GM21619 (cell line): ENCODE measurements around the gene MC5R.
"Not testable (repeated sequence)": the region's sequence is repeated elsewhere in the genome, so short reads cannot be mapped to it uniquely, and the experiment has no call there.

ENCODE experiments used
- ATAC-seq: cut with Tn5 transposase; IDR thresholded peaks from one replicate; pipeline ENCODE4 v1.9.1; 2021; ENCODE audit not compliant: unreplicated experiment

MC5R gene

DNA sequence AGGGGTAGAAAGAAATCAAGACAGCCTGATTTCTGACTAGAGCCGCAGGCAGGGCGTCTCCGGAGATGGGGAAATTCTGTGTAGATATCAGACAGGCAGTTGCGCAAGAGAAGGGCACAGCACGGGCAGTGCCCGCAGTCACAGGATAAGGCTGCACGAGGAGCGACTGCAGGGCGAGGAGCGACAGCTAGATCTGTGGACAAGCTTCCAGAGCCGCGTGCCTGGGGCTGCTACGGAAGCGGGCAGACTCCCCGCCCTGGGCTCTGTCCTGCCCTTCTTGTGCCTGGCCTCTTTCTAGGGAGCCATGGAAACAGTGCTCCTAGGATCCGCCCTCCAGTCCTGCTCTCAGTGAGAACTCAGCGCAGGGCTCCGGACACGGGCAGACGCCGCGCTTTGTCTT, 12.6 kb downstream of the MC5R start:
- ATAC-seq, result no peak

DNA sequence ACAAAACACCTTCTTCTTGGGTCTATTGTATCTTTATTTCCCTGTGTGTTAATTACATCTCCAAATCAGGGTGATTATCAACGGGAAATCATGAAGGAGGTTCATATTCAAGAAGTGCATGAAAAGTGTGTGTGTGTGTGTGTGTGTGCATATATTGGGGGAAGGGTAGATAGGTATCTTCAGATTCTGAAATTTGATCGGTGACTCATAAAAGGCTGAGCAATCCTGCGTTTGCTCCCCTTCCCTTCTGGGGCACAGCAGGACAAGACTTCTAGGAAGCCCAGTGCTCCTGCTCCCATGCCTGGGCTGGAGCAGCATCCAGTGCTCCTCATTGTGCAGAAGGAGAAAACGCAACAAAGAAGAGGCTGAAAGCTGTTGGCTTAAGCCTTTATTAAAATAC, 25.8 kb downstream of the MC5R start:
- ATAC-seq, result no peak

DNA sequence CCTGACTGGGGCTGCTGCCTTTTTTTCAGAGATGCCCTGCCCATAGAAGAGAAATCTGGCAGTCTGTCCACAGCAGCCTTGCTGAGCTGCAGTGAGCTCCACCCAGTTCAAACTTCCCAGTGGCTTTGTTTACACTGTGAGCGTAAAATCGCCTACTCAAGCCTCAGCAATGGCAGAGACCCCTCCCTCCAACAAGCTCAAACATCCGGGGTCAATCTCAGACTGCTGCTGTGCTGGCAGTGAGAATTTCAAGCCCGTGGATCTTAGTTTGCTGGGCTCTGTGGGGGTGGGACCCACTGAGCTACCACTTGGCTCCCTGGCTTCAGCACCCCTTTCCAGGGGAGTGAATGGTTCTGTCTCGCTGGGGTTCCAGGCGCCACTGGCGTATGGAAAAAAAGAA, 38.9 kb downstream of the MC5R start:
- not testable (repeated sequence) for ATAC-seq

DNA sequence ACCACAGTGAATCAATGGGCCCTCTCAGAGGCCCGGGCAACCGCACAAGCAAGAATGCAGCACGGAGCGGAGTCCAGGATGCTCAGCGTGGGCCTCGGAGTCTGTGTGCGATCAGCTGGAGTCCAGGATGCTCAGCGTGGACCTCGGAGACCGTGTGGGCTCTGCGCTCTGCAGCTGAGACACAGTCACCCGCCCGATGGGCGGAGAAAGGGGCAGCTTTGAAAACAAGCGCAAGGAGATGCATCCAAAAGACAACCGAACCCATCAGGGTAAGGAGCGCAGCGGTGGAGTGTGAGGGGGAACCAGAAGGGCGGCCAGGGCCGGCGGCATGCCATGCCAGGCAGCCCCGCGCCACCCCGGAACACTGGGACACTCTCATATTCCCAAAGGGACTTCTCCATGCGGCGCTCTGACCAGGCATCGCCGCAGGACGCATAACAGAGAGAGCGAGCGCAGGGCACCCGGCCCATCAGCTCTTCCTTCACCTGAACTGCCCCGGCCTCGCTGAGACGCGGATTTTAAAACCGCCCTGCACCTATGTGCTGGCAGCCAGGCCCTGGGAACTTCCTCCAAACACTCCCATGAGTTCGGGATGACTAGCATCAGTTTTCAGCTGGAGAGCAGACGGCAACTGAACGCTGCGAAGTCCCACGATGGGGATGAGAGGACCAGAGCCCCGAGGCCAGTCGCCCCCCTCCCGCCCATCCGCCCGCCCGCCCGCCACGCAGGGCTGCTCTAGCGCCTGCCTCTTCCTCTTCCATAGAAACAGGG, 44.7 kb downstream of the MC5R start:
- no peak for ATAC-seq

DNA sequence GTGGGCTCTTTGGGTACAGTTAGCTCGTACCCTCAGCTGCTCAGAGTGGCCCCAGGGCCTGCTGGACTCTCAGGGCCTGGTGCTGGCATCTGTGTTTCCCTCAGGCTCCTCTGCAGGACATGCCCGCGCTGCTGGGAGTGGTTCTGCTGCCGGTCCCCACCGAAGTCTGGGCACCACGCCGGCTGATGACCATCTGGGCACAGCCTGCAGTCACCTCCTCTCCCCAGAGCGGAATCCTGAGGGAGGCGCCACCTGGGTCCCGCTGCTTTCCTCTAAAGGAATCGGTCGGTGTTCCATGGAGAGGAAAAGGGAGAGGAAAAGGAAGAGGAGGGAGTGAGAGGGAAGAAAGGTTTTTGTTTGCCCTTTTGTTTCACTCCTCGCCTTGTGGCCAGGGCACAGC, 47.8 kb downstream of the MC5R start:
- no peak for ATAC-seq

DNA sequence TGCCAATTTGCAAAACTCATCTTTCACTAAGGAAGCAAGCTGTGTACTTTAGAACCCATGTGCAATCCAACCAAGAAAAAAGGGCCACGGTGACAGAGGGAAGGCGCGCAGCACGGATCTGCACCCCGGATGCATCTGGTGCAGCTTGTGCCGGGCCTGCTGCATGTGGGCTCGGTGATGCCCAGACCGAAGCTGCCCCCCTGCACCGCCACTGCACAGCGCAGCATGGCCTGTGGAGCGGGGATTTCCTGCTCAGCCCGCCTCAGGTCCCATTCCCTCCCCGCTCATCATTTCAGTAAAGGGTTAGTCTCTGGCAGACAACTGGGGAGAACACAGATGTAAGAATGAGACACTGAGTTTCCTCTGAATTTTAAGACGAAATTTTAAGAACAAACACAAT, 48.4 kb downstream of the MC5R start:
- no peak for ATAC-seq

DNA sequence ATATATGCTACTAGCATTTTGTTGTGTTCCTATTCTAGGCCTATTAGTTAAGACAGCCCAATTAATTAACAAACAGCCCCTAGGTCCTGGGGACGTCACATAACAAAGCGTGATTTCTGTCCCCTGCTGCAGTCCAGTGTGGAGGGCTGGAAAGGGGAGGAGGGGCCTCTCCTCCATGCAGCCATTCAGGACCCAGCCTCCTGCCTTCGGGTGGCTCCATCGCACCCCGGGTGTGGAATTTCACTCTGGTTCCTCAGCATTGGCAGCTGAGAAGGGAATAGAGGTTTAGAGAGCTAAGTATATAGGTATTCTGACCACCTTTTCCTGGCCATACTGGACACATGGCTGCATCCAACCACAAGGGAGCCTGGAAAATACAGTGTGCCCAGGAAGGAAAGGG, 49.0 kb downstream of the MC5R start:
- no peak for ATAC-seq

DNA sequence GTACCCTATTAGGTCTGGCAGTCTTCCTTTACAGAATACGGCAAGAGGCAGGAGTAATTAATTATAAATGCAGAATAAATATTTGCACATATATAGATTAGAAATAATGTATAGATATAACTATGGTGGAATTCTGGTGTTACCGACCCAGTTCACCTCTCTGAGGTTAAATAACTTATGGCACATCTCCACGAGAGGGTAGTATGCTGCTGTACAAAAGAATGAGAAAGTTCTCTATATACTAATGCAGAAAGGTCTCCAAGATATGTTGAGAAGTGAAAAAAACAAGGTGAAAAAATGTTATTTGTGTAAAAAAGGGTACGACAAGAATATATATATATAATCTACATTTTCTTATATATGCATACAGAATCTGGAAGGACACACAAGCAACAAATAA, 50.6 kb downstream of the MC5R start:
- ATAC-seq, result no peak
